ENCODE results near the gene VAV2. TPM values are rescaled to one million over a fixed set of nuclear protein-coding genes. Genes with fewer than 3 reads are reported as not detected.

Gene VAV2
- total RNA-seq, 1 experiment from 2014 or later, result 3.5 TPM

DNA sequence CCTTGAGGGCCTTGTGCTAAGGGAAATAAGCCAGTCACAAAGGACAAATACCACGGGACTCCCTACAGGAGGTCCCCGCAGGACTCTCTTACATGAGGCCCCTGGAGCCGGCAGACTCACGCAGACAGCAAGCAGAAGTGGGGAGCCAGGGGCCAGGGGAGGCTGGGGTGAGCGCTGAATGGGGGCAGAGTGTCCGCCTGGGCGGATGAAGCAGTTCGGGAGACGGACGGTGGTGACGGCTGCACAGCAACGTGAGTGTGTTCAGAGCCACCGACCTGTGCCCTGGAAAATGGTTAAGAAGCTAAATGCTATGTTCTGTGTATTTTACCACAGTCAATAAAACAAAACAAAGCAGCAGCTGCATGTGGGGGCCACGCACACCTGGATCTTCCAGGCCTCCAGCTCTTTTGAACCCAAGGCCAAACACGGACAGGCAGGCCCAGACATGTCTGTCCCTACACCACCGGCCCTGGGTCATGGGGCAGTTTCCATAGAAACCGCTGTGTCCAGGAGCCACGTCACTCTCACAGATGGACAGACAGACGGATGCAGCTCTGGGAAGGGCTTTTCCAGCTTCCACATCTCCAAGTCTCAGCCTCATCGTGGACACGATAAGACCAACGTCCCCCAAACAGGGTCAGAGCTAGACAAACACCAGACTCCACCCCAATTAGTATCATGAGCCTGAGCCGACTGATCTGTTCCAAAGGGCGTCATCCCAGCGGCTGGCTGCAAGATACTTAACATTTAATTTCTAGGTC, 103.9 kb downstream of the VAV2 start:
- peaks cover 36% of the 10 kb centered on the region for H4K20me1 ChIP-seq (ENCODE audit: insufficient read depth, low read depth, low read length)
- H3K9ac ChIP-seq (ENCODE audit: low read length), result no peak overlapping the region
- H3K27me3 ChIP-seq (ENCODE audit: low read length), result no peaks in the 10 kb centered on the region
- DNase-seq, result no peak
- H3K4me1 ChIP-seq (ENCODE audit: low read length), result no peaks in the 10 kb centered on the region
- H3K9me2 ChIP-seq (replicated peaks; ENCODE audit: insufficient read depth, low read length), result no peaks in the 10 kb centered on the region
- no peak overlapping the region for H3K4me2 ChIP-seq (ENCODE audit: low read depth, low read length, poor library complexity, severe bottlenecking)
- H2AFZ ChIP-seq (ENCODE audit: low read length), result no peak overlapping the region
- H3K9me3 ChIP-seq (ENCODE audit: low read length), result no peaks in the 10 kb centered on the region
- no peak overlapping the region for H3K4me3 ChIP-seq (ENCODE audit: low read length)
- no peak overlapping the region for H3K27ac ChIP-seq (ENCODE audit: low read length)
- H3K36me3 ChIP-seq (ENCODE audit: insufficient read depth, low read length), result no peaks in the 10 kb centered on the region
- no peaks in the 10 kb centered on the region for H3K79me2 ChIP-seq (ENCODE audit: low read length)

DNA sequence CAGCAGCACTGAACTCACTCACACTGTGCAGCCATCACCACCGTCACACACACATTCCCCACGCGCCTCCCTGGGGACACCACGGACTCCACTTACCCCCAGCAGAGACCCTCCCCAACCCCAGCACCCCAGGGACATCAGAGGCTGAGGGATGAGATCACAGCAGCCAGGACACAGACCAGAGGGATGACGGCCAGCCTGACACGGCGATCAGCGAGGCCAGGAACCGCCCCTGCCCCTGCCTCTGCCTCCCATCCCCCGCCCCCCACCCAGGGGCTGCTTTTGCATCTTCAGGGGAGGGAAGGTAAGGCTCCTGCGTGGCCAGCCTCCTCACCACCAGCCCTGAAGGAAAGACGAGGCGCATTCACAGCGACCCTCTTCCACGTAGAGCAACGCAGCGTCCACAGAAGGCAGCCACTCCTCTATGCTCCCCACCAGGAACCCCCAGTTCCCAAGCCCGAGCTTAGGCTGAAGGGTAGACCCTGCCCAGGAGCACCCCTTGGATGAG, 104.5 kb downstream of the VAV2 start:
- Histone ChIP-seq H3K4me3 (ENCODE audit: low read length) (no peak overlapping the region), H3K36me3 (ENCODE audit: insufficient read depth, low read length) (no peaks in the 10 kb centered on the region), H3K27ac (ENCODE audit: low read length) (no peak overlapping the region), H3K27me3 (ENCODE audit: low read length) (no peaks in the 10 kb centered on the region), H3K79me2 (ENCODE audit: low read length) (no peaks in the 10 kb centered on the region), H3K9me2 (replicated peaks; ENCODE audit: insufficient read depth, low read length) (no peaks in the 10 kb centered on the region), H3K9ac (ENCODE audit: low read length) (no peak overlapping the region), H3K4me1 (ENCODE audit: low read length) (no peaks in the 10 kb centered on the region), H3K9me3 (ENCODE audit: low read length) (no peaks in the 10 kb centered on the region), H3K4me2 (ENCODE audit: low read depth, low read length, poor library complexity, severe bottlenecking) (no peak overlapping the region), H2AFZ (ENCODE audit: low read length) (no peak overlapping the region), H4K20me1 (ENCODE audit: insufficient read depth, low read depth, low read length) (peaks cover 36% of the 10 kb centered on the region)
- DNase-seq, result no peak

DNA sequence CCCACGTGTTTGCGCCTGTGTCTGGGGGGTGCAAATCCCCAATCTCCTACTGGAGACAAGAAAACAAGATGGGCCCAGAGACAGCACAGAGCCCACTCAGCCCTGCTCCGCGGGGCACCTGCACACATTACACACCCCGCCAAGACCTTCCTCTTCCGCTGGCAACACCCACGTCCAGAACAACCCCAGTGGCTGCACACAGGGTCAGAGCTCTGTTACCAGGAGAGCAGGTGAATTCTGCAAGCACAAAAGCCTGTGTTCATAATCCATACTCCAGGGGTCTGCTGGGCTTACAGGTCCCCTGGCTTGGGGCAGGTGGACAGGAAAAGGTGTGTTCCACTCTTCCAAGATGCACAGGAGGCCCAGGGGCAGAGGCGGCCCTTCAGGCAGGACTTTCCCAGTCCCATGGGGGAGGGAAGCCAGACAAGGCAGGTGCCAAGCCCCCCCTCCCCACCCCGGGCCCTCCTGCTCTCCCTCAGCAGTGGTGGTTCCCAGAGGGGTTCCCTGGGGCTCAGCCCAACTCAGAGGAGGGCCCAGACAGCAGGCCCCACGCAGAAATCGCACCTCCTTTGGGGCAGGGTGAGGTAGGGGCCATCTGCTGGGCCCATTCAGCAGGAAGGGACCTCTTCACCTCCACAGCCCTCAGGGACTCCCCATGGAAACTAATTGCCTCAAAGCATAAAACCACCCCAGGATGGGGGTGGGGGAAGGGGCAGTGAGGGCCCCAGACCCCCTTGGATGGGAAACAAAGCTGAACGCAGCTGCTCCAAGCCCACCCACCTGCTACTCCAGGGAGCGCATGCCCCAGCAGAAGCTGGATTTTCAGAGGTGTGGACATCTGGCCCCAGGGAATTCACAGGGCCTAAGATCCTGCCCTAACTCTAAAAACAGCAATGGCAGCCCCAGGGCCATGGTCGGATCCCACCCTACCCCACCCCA, 105.3 kb downstream of the VAV2 start:
- Histone ChIP-seq H4K20me1 (ENCODE audit: insufficient read depth, low read depth, low read length) (peaks cover 36% of the 10 kb centered on the region), H3K79me2 (ENCODE audit: low read length) (no peaks in the 10 kb centered on the region), H3K4me2 (ENCODE audit: low read depth, low read length, poor library complexity, severe bottlenecking) (no peak overlapping the region), H2AFZ (ENCODE audit: low read length) (no peak overlapping the region), H3K4me1 (ENCODE audit: low read length) (no peaks in the 10 kb centered on the region), H3K9ac (ENCODE audit: low read length) (no peak overlapping the region), H3K27ac (ENCODE audit: low read length) (no peak overlapping the region), H3K9me2 (replicated peaks; ENCODE audit: insufficient read depth, low read length) (no peaks in the 10 kb centered on the region), H3K4me3 (ENCODE audit: low read length) (no peak overlapping the region), H3K36me3 (ENCODE audit: insufficient read depth, low read length) (no peaks in the 10 kb centered on the region), H3K27me3 (ENCODE audit: low read length) (no peaks in the 10 kb centered on the region), H3K9me3 (ENCODE audit: low read length) (no peaks in the 10 kb centered on the region)
- no peak for DNase-seq

- Histone ChIP-seq H3K79me2 (ENCODE audit: low read length) (no peaks in the 10 kb centered on the region), H3K27me3 (ENCODE audit: low read length) (no peaks in the 10 kb centered on the region), H4K20me1 (ENCODE audit: insufficient read depth, low read depth, low read length) (peaks cover 41% of the 10 kb centered on the region), H2AFZ (ENCODE audit: low read length) (no peak overlapping the region), H3K36me3 (ENCODE audit: insufficient read depth, low read length) (no peaks in the 10 kb centered on the region), H3K9ac (ENCODE audit: low read length) (no peak overlapping the region), H3K4me1 (ENCODE audit: low read length) (no peaks in the 10 kb centered on the region), H3K4me2 (ENCODE audit: low read depth, low read length, poor library complexity, severe bottlenecking) (no peak overlapping the region), H3K27ac (ENCODE audit: low read length) (no peak overlapping the region), H3K9me2 (replicated peaks; ENCODE audit: insufficient read depth, low read length) (no peaks in the 10 kb centered on the region), H3K9me3 (ENCODE audit: low read length) (no peaks in the 10 kb centered on the region), H3K4me3 (ENCODE audit: low read length) (no peak overlapping the region)
- DNase-seq, result no peak
Observed at GRCh38 chr9:133884907-133885744, 107.0 kb downstream of the VAV2 start.

- no peaks in the 10 kb centered on the region for H3K27me3 ChIP-seq (ENCODE audit: low read length)
- no peak overlapping the region for H3K27ac ChIP-seq (ENCODE audit: low read length)
- peaks cover 46% of the 10 kb centered on the region for H4K20me1 ChIP-seq (ENCODE audit: insufficient read depth, low read depth, low read length)
- no peaks in the 10 kb centered on the region for H3K9me3 ChIP-seq (ENCODE audit: low read length)
- no peaks in the 10 kb centered on the region for H3K9me2 ChIP-seq (replicated peaks; ENCODE audit: insufficient read depth, low read length)
- H3K4me1 ChIP-seq (ENCODE audit: low read length), result no peaks in the 10 kb centered on the region
- H2AFZ ChIP-seq (ENCODE audit: low read length), result no peak overlapping the region
- no peaks in the 10 kb centered on the region for H3K79me2 ChIP-seq (ENCODE audit: low read length)
- H3K36me3 ChIP-seq (ENCODE audit: insufficient read depth, low read length), result no peaks in the 10 kb centered on the region
- H3K9ac ChIP-seq (ENCODE audit: low read length), result no peak overlapping the region
- no peak overlapping the region for H3K4me3 ChIP-seq (ENCODE audit: low read length)
- no peak overlapping the region for H3K4me2 ChIP-seq (ENCODE audit: low read depth, low read length, poor library complexity, severe bottlenecking)
- DNase-seq, result no peak
Observed at GRCh38 chr9:133882849-133883755, 109.0 kb downstream of the VAV2 start.

- Histone ChIP-seq H3K27me3 (ENCODE audit: low read length) (no peaks in the 10 kb centered on the region), H3K9me2 (replicated peaks; ENCODE audit: insufficient read depth, low read length) (no peaks in the 10 kb centered on the region), H4K20me1 (ENCODE audit: insufficient read depth, low read depth, low read length) (peaks cover 50% of the 10 kb centered on the region), H3K9ac (ENCODE audit: low read length) (no peak overlapping the region), H3K4me1 (ENCODE audit: low read length) (no peaks in the 10 kb centered on the region), H3K4me2 (ENCODE audit: low read depth, low read length, poor library complexity, severe bottlenecking) (no peak overlapping the region), H3K4me3 (ENCODE audit: low read length) (no peak overlapping the region), H2AFZ (ENCODE audit: low read length) (no peak overlapping the region), H3K9me3 (ENCODE audit: low read length) (no peaks in the 10 kb centered on the region), H3K79me2 (ENCODE audit: low read length) (no peaks in the 10 kb centered on the region), H3K36me3 (ENCODE audit: insufficient read depth, low read length) (no peaks in the 10 kb centered on the region), H3K27ac (ENCODE audit: low read length) (no peak overlapping the region)
- DNase-seq, result no peak
Observed at GRCh38 chr9:133881671-133882381, 110.3 kb downstream of the VAV2 start.

Data from Karpas-422 (cell line).